PC-9 (cell line): ENCODE data around the gene CTIF. TPM values are rescaled to one million over a fixed set of nuclear protein-coding genes. Genes with fewer than 3 reads are reported as not detected.

ENCODE experiments used
- BruUV-seq: library from RNA; stranded (reverse); fragments of 400-500 nt; replicated peaks from 2 replicates; lab custom pipeline; 2021; lab: Mats Ljungman, UMichigan
- CTCF ChIA-PET: fragments of 300-600 bp; sonication (Branson Sonifier 250); formaldehyde crosslinking; loops from one replicate; lab custom pipeline; 2022; ENCODE audit warnings: antibody characterized with exemption; lab: Charles Lee
- POLR2A ChIA-PET: fragments of 300-600 bp; sonication (Branson Sonifier 250); formaldehyde crosslinking; loops from one replicate; lab custom pipeline; 2022; ENCODE audit warnings: antibody characterized with exemption; ENCODE audit not compliant: unreplicated experiment; lab: Charles Lee
- DNase-seq, 2 experiments: peaks; one replicate each; pipeline versions ENCODE4 v3.0.0 to v3.0.0-alpha.2; 2015 to 2022; ENCODE audit warnings: mixed read lengths in 1 of 2
- H2AFZ ChIP-seq: fragments of 200-600 bp; sonication (generic); 2 replicates; pipeline ENCODE4 v1.8.1; 2017; ENCODE audit warnings: antibody characterized with exemption
- H3F3A ChIP-seq: fragments of 200-600 bp; sonication (generic); 2 replicates; pipeline ENCODE4 v1.8.1; 2017; ENCODE audit warnings: antibody characterized with exemption, mild to moderate bottlenecking, low read depth; ENCODE audit not compliant: insufficient read depth
- H3K27ac ChIP-seq: fragments of 200-600 bp; sonication (generic); 2 replicates; pipeline ENCODE4 v1.6.1; 2016; ENCODE audit warnings: mixed run types
- H3K27me3 ChIP-seq: fragments of 200-600 bp; sonication (generic); 2 replicates; pipeline ENCODE4 v1.6.1; 2016; ENCODE audit warnings: low read depth, mixed run types; ENCODE audit not compliant: insufficient read depth
- H3K36me3 ChIP-seq: fragments of 200-600 bp; sonication (generic); 2 replicates; pipeline ENCODE4 v1.6.1; 2016; ENCODE audit warnings: low read depth, mixed run types
- H3K4me1 ChIP-seq: fragments of 200-600 bp; sonication (generic); replicated peaks from 2 replicates; pipeline ENCODE4 v1.6.1; 2016; ENCODE audit warnings: mixed run types; ENCODE audit not compliant: insufficient read depth
- H3K4me2 ChIP-seq: fragments of 200-600 bp; sonication (generic); 2 replicates; pipeline ENCODE4 v1.6.1; 2017; ENCODE audit warnings: mixed run types
- H3K4me3 ChIP-seq: fragments of 200-600 bp; sonication (generic); 2 replicates; pipeline ENCODE4 v1.6.1; 2016; ENCODE audit warnings: mixed run types
- H3K79me2 ChIP-seq: fragments of 200-600 bp; sonication (generic); 2 replicates; pipeline ENCODE4 v1.6.1; 2017; ENCODE audit warnings: low read depth, mixed run types
- H3K9me2 ChIP-seq: fragments of 200-600 bp; sonication (generic); 2 replicates; pipeline ENCODE4 v1.8.1; 2017; ENCODE audit warnings: mild to moderate bottlenecking; ENCODE audit not compliant: insufficient read depth
- H3K9me3 ChIP-seq: fragments of 200-600 bp; sonication (generic); 2 replicates; pipeline ENCODE4 v1.8.1; 2016; ENCODE audit warnings: low read depth; ENCODE audit not compliant: insufficient read depth
- H4K20me1 ChIP-seq: fragments of 200-600 bp; sonication (generic); 2 replicates; pipeline ENCODE4 v1.8.1; 2017; ENCODE audit not compliant: insufficient read depth
- CTCF ChIP-seq: fragments of 200-600 bp; sonication (generic); conservative IDR thresholded peaks from 2 replicates; pipeline ENCODE4 v1.6.1; 2017; ENCODE audit warnings: mixed run types, antibody characterized with exemption, mild to moderate bottlenecking, moderate library complexity
- EZH2 ChIP-seq: fragments of 200-600 bp; sonication (generic); IDR thresholded peaks from 2 replicates; pipeline ENCODE4 v1.8.0; 2017; ENCODE audit warnings: antibody characterized with exemption, low read depth
- intact Hi-C: fragments of 100-400 bp; cut with micrococcal nuclease; formaldehyde crosslinking; loops from one replicate; pipeline ENCODE4 v1.10.0; 2022; ENCODE audit not compliant: unreplicated experiment
- total RNA-seq: library from RNA; stranded (reverse); gene quantifications from 2 replicates; pipeline ENCODE4 v1.2.3, GENCODE V29; 2021

The CTIF gene
- total RNA-seq, 1 experiment from 2014 or later, result 26.2 TPM

GRCh38 chr18:48887905-48888772 lies 349.3 kb downstream of the CTIF start:
- Histone ChIP-seq H3K4me2 (no peak overlapping the region), H3K36me3 (no peaks in the 10 kb centered on the region), H3K4me3 (no peak overlapping the region), H3K9me3 (no peaks in the 10 kb centered on the region), H3K27ac (no peak overlapping the region), H3F3A (0 out of 2 replicates have a peak, but pooled peaks cover 4% of the 10 kb centered on the region), H3K4me1 (no peaks in the 10 kb centered on the region), H3K9me2 (no peaks in the 10 kb centered on the region), H4K20me1 (no peaks in the 10 kb centered on the region), H3K27me3 (no peaks in the 10 kb centered on the region), H2AFZ (no peak overlapping the region), H3K79me2 (no peaks in the 10 kb centered on the region)
- intact Hi-C loops, result no loop called here
- TF ChIP-seq CTCF (no peak), EZH2 (no peak)
- POLR2A ChIA-PET, result no interaction called here
- CTCF ChIA-PET, result no interaction called here
- no TSS peak for BruUV-seq
- DNase-seq, result no peak

- ChIA-PET POLR2A (no interaction called here), CTCF (no interaction called here)
- Histone ChIP-seq H3K4me2 (no peak overlapping the region), H3K4me3 (no peak overlapping the region), H3K4me1 (no peaks in the 10 kb centered on the region), H3K9me3 (no peaks in the 10 kb centered on the region), H4K20me1 (no peaks in the 10 kb centered on the region), H3F3A (0 out of 2 replicates have a peak, but pooled peaks cover 4% of the 10 kb centered on the region), H2AFZ (no peak overlapping the region), H3K27me3 (no peaks in the 10 kb centered on the region), H3K79me2 (no peaks in the 10 kb centered on the region), H3K36me3 (no peaks in the 10 kb centered on the region), H3K27ac (no peak overlapping the region), H3K9me2 (no peaks in the 10 kb centered on the region)
- DNase-seq, result no peak
- intact Hi-C loops, result no loop called here
- BruUV-seq, result no TSS peak
- TF ChIP-seq EZH2 (no peak), CTCF (no peak)
Observed at GRCh38 chr18:48888773-48889080, 349.9 kb downstream of the CTIF start.

- H4K20me1 ChIP-seq, result no peaks in the 10 kb centered on the region
- intact Hi-C loops, result no loop called here
- H3K4me2 ChIP-seq, result no peak overlapping the region
- H3K79me2 ChIP-seq, result no peaks in the 10 kb centered on the region
- TF ChIP-seq EZH2 (no peak), CTCF (no peak)
- no peaks in the 10 kb centered on the region for H3K4me1 ChIP-seq
- no peaks in the 10 kb centered on the region for H3K36me3 ChIP-seq
- H3K27me3 ChIP-seq, result no peaks in the 10 kb centered on the region
- no peaks in the 10 kb centered on the region for H3K9me2 ChIP-seq
- no peak overlapping the region for H3K27ac ChIP-seq
- CTCF ChIA-PET, result no interaction called here
- no peak for DNase-seq
- H2AFZ ChIP-seq, result no peak overlapping the region
- POLR2A ChIA-PET, result no interaction called here
- no peak overlapping the region for H3K4me3 ChIP-seq
- no TSS peak for BruUV-seq
- H3K9me3 ChIP-seq, result no peaks in the 10 kb centered on the region
- no peaks in the 10 kb centered on the region for H3F3A ChIP-seq
Observed at GRCh38 chr18:48889115-48889941, 350.5 kb downstream of the CTIF start.
